ENCODE measurements around the gene SLC41A2. TPM values are rescaled to one million over a fixed set of nuclear protein-coding genes. Genes with fewer than 3 reads are reported as not detected.

The SLC41A2 gene
- total RNA-seq, 1 experiment from 2014 or later, result 48.1 TPM

DNA sequence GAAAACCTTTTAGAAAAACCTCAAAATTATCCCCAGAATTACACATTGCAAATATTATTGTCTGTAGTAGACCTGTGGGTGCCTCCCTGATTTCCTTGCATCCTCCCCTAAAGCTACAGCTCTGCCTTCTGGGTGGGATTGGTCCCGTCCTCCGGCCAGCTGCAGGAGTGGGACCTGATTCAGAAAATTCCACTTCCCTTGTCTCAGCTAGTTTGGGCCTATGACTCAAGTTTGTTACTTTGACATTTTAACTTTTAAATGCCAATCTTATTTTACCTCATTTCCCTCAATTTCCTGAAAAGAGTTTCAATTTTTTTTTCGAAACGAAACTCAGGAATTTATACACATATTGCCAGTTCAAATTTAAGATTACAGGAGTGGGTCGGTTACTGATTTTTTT lies 13.2 kb upstream of the SLC41A2 start:
- no peaks in the 10 kb centered on the region for H3K9me3 Mint-ChIP-seq (ENCODE audit: low read depth, unreplicated experiment)
- H3K27ac Mint-ChIP-seq (ENCODE audit: unreplicated experiment), result no peak overlapping the region
- no peaks in the 10 kb centered on the region for H3K4me1 Mint-ChIP-seq (ENCODE audit: low read depth, unreplicated experiment)
- no peak overlapping the region for H3K4me3 Mint-ChIP-seq (ENCODE audit: low read depth, unreplicated experiment)
- CTCF ChIA-PET, result no interaction called here
- intact Hi-C loops (cut with micrococcal nuclease; ENCODE audit: unreplicated experiment), result no loop called here
- no peaks in the 10 kb centered on the region for H3K36me3 Mint-ChIP-seq (ENCODE audit: insufficient read depth, unreplicated experiment)
- no peaks in the 10 kb centered on the region for H3K27me3 Mint-ChIP-seq (ENCODE audit: unreplicated experiment)
- no peak for TF ChIP-seq CTCF (IDR thresholded peaks at IDR 0.05; ENCODE audit: unreplicated experiment)
- no TSS peak for BruUV-seq (replicated peaks)
- DNase-seq, result no peak

DNA sequence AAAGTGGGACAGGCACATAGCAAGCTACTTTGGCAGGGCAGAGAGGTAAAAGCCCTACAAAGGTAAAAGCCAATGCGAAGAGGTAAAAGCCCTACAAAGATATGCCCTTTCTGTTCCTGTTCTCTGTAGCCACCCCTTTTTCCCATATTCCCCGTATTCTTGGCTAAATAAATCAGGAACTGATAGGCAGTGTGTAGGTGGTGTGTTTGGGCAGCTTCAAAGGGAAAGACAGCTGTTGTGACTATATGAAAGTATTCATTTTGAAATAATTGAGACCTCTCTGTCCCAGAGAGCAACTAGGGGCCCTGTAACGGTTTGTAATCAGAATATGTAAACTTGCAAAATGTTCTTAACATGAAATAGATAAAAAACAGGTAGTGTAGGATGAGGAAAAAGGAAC lies 11.3 kb upstream of the SLC41A2 start:
- intact Hi-C loops (cut with micrococcal nuclease; ENCODE audit: unreplicated experiment), result no loop called here
- Mint-ChIP-seq H3K4me1 (ENCODE audit: low read depth, unreplicated experiment) (no peaks in the 10 kb centered on the region), H3K27me3 (ENCODE audit: unreplicated experiment) (peaks cover 3% of the 10 kb centered on the region), H3K27ac (ENCODE audit: unreplicated experiment) (no peak overlapping the region), H3K9me3 (ENCODE audit: low read depth, unreplicated experiment) (no peaks in the 10 kb centered on the region), H3K36me3 (ENCODE audit: insufficient read depth, unreplicated experiment) (no peaks in the 10 kb centered on the region), H3K4me3 (ENCODE audit: low read depth, unreplicated experiment) (no peak overlapping the region)
- CTCF ChIA-PET, result interaction anchor here (0.6 kb wide), 1 partner anchor 587 kb away, joined by 5 read pairs; no protein-coding TSS in a partner anchor
- no TSS peak for BruUV-seq (replicated peaks)
- no peak for TF ChIP-seq CTCF (IDR thresholded peaks at IDR 0.05; ENCODE audit: unreplicated experiment)
- DNase-seq, result no peak

GRCh38 chr12:104966677-104967076 lies 8.6 kb upstream of the SLC41A2 start:
- H3K27me3 Mint-ChIP-seq (ENCODE audit: unreplicated experiment), result peaks cover 9% of the 10 kb centered on the region
- no peak for DNase-seq
- no peak overlapping the region for H3K27ac Mint-ChIP-seq (ENCODE audit: unreplicated experiment)
- H3K9me3 Mint-ChIP-seq (ENCODE audit: low read depth, unreplicated experiment), result no peaks in the 10 kb centered on the region
- BruUV-seq (replicated peaks), result no TSS peak
- H3K4me1 Mint-ChIP-seq (ENCODE audit: low read depth, unreplicated experiment), result no peaks in the 10 kb centered on the region
- no peak overlapping the region for H3K4me3 Mint-ChIP-seq (ENCODE audit: low read depth, unreplicated experiment)
- intact Hi-C loops (cut with micrococcal nuclease; ENCODE audit: unreplicated experiment), result no loop called here
- TF ChIP-seq CTCF (IDR thresholded peaks at IDR 0.05; ENCODE audit: unreplicated experiment), result no peak
- CTCF ChIA-PET, result no interaction called here
- H3K36me3 Mint-ChIP-seq (ENCODE audit: insufficient read depth, unreplicated experiment), result no peaks in the 10 kb centered on the region

- BruUV-seq (replicated peaks), result no TSS peak
- CTCF ChIA-PET, result no interaction called here
Measured at GRCh38 chr12:104964856-104965205, 6.7 kb upstream of the SLC41A2 start.

More at GRCh38 chr12:104964856-104965205, 6.7 kb upstream of the SLC41A2 start:
- no peak for DNase-seq
- Mint-ChIP-seq H3K27me3 (ENCODE audit: unreplicated experiment) (peaks cover 9% of the 10 kb centered on the region), H3K4me3 (ENCODE audit: low read depth, unreplicated experiment) (no peak overlapping the region), H3K36me3 (ENCODE audit: insufficient read depth, unreplicated experiment) (no peaks in the 10 kb centered on the region), H3K4me1 (ENCODE audit: low read depth, unreplicated experiment) (peaks cover 6% of the 10 kb centered on the region), H3K27ac (ENCODE audit: unreplicated experiment) (no peak overlapping the region), H3K9me3 (ENCODE audit: low read depth, unreplicated experiment) (no peaks in the 10 kb centered on the region)
- intact Hi-C loops (cut with micrococcal nuclease; ENCODE audit: unreplicated experiment), result no loop called here
- TF ChIP-seq CTCF (IDR thresholded peaks at IDR 0.05; ENCODE audit: unreplicated experiment), result no peak
